Epithelial cell of esophagus (primary cell): ENCODE results near the gene VTI1A.

ENCODE experiments used
- DNase-seq: peaks from one replicate; pipeline ENCODE4 v3.0.0; 2010; ENCODE audit warnings: low read depth
- H3K4me3 ChIP-seq: 2 replicates; pipeline ENCODE4 v1.5.1; 2011; ENCODE audit warnings: mild to moderate bottlenecking, low read length, control low read depth
- TF ChIP-seq, protein P1 (sequence below): IDR thresholded peaks from 2 replicates; pipeline ENCODE4 v1.5.1; 2011; ENCODE audit warnings: low read depth, mild to moderate bottlenecking, low read length, control low read depth, inconsistent platforms; ENCODE audit not compliant: insufficient read depth; ENCODE audit errors: missing control alignments

VTI1A gene

DNA sequence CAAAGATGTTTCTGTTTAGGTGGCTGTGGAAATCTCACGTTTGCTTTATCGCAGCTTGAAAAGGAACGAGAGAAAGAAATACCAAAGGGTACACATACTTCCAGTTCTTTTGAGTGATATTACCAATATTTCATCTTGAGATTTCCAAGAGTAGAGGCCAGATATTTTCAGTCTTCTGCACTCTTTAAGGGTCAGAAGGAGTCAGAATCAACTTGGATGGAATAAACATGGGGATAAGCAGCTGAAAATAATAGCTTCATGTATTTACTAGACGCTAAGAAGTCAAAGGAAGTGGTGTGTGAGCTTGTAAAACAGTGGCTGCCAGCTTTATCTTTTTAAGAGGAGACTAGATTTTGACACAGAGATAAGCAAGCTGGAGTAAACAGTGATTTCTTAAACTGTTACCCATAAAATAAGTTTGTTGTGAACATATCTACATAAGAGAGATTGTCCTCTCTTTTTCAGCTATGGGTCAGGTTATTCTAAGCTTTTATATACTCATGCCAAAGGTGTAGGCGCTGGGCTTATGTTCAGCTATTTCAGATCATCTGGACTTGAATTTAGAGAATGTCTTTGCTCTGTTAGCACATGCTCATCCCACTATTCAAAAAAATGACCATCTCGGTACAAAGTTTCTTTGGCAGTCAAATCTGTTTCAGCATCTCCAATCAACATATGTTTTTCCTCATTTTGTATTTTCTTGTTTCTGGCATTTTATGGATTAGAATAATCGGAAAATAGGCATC is 332.2 kb downstream of the VTI1A start:
- TF ChIP-seq, protein P1, sequence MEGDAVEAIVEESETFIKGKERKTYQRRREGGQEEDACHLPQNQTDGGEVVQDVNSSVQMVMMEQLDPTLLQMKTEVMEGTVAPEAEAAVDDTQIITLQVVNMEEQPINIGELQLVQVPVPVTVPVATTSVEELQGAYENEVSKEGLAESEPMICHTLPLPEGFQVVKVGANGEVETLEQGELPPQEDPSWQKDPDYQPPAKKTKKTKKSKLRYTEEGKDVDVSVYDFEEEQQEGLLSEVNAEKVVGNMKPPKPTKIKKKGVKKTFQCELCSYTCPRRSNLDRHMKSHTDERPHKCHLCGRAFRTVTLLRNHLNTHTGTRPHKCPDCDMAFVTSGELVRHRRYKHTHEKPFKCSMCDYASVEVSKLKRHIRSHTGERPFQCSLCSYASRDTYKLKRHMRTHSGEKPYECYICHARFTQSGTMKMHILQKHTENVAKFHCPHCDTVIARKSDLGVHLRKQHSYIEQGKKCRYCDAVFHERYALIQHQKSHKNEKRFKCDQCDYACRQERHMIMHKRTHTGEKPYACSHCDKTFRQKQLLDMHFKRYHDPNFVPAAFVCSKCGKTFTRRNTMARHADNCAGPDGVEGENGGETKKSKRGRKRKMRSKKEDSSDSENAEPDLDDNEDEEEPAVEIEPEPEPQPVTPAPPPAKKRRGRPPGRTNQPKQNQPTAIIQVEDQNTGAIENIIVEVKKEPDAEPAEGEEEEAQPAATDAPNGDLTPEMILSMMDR, result no peak
- DNase-seq, result no peak
- H3K4me3 ChIP-seq, result no peak overlapping the region

DNA sequence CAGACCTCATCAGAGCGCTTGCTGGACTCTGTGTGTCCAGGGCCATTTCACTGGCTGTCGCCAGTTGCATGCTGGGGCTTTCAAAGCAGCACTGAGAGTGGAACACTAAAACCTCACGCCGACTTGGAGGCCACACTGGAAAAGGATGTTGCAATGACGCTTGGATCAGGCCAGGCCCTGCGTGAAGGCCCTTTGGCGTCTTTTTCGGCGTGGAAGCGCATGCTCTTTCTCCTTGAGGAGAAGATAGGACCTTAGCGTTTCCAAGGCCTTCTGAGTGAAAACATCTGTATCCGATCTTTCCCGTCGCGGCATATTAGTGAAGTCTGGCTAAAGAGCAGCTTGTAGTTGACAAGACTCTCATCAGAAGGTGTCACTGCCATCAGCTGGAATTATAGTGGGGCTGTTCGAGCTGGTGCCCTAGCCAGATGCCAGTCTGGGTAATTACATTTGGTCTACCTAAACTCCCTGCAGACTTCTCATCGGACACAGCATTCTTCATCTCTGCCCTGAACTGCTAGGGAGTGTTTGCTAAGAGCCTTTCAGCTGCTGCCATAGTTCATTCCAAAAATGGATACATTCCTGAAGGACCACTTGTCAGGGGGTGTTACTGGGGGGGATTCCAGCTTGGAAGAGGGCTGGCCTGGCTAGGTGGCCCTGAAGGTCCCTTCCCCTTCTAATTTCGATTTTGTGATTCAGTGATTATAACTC is 335.3 kb downstream of the VTI1A start:
- TF ChIP-seq, protein P1, result no peak
- no peak overlapping the region for H3K4me3 ChIP-seq
- DNase-seq, result no peak

DNA sequence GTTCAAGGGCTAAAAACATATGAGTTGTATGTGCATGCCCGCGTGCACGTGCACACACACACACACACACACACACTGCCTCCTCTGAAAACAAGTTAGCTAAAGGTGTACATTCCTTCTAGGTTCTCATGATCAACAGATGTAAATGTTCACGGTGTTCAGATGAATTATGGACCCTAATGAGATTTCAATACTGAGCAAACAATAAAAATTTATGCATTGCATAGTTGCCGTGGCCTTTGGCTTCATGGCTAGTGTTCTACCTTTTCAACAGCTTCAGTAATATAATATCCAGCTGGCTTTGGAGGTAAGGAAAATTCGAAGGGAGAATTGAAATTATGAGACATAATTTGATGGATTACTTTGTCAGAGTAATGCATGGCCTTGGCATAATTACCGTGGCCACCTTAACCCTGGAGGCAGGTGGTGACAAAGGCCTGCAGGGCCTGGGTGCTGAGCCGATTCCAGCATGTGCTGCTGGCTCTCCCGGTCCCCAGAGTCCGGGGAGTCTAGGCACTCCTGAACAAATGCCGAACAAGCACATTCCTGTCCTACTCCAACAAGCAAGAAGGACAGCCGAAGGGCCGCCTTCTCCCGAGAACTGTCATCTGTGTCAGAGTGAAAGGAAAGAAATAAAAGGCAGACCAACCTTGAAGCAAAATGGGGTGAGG is 336.5 kb downstream of the VTI1A start:
- DNase-seq, result peak; percentile 42
- no peak overlapping the region for H3K4me3 ChIP-seq
- TF ChIP-seq, protein P1, result no peak

DNA sequence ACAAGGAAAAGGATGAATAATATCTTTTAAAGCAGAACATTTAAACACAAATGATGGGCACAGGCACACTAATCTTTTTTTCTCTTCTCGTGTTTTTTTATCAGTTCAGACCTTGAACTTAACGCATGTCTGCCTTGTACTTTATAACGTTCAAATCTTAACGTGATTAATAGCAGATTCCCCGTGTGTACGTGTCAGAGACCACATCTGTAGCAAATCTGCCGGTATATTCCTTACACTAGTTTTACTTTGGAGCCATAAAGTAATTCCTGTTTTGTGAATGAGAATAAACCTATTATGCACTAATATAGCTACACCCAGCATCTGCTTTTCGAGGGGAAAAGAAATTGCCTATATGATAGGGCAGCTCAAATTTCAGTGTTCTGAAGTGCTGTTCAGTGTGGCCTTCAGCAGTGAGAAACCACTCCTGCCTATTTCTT is 337.0 kb downstream of the VTI1A start:
- TF ChIP-seq, protein P1, result no peak
- no peak for DNase-seq
- no peak overlapping the region for H3K4me3 ChIP-seq

DNA sequence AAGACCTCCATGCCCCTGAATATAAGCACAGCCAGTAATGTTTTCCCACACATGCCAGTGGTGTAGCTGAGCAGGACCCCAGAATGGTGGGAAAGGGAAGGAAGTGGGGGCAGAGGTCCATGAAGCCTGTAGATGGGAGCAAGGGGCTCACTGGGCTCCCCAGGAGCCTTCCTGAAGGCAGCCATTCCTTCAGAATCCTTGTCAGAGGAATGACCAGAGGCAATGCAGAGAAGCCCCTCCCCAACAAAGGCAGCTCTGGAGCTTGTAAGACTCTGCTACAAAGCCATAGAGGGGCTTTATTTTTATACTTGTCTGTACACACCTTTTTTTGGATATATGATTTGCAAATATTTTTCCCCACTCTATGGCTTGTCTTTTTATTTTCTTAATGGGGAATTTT is 338.1 kb downstream of the VTI1A start:
- no peak overlapping the region for H3K4me3 ChIP-seq
- TF ChIP-seq, protein P1, result no peak
- DNase-seq, result no peak

DNA sequence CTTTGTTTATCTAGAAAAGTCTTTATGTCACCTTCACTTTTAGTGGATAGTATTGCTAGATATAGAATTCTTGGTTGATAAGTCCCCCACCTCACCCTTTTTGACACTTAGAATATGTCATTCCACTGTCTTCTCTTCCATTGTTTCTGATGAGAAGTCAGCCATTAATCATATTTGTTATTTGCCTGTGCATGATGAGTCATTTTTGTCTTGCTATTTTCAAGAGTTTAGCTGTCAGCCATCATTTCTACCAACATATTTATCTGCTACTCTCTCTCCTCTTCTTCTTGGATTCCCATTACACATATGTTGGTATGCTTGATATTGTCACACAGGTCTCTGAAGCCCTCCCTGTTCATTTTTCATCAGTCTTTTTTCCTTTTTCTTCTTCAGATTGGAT is 342.2 kb downstream of the VTI1A start:
- DNase-seq, result peak; percentile 29
- TF ChIP-seq, protein P1, result no peak
- H3K4me3 ChIP-seq, result no peak overlapping the region
